Ascending aorta (tissue), 2 donors: ENCODE results near the gene SLC25A26. TPM values are rescaled to one million over a fixed set of nuclear protein-coding genes. Genes with fewer than 3 reads are reported as not detected.

Source experiments
- DNase-seq, 2 donors: peaks; one replicate each; pipeline ENCODE4 v3.0.0-alpha.2; 2019; ENCODE audit warnings: low spot score in 2 of 2
- H3K27ac ChIP-seq, 2 donors: fragments of 200-600 bp; sonication (generic); one replicate each; pipeline ENCODE4 v1.5.1; 2016 to 2017; ENCODE audit warnings: mild to moderate bottlenecking in 1 of 2
- H3K27me3 ChIP-seq: fragments of 200-600 bp; sonication (generic); one replicate; pipeline ENCODE4 v1.5.1; 2017
- H3K36me3 ChIP-seq, 2 donors: fragments of 200-600 bp; sonication (generic); one replicate each; pipeline ENCODE4 v1.5.1; 2016
- H3K4me1 ChIP-seq, 2 donors: fragments of 200-600 bp; sonication (generic); one replicate each; pipeline ENCODE4 v1.5.1; 2016 to 2017; ENCODE audit warnings: mild to moderate bottlenecking in 1 of 2
- H3K4me3 ChIP-seq, 2 donors: fragments of 200-600 bp; sonication (generic); one replicate each; pipeline ENCODE4 v1.5.1; 2016 to 2017; ENCODE audit warnings: mild to moderate bottlenecking in 1 of 2
- H3K9me3 ChIP-seq, 2 donors: fragments of 200-600 bp; sonication (generic); one replicate each; pipeline ENCODE4 v1.5.1; 2016
- CTCF ChIP-seq, 3 experiments: fragments of 200-600 bp in 2 of 3; fragments of 450-650 bp in 1 of 3; sonication (generic) in 2 of 3; IDR thresholded peaks; one replicate each; pipeline ENCODE4 v1.5.1; 2016 to 2019; ENCODE audit warnings: antibody characterized with exemption in 3 of 3, mild to moderate bottlenecking in 1 of 3, moderate library complexity in 1 of 3
- intact Hi-C: fragments of 100-400 bp; cut with DNase I; formaldehyde crosslinking; loops from one replicate; pipeline ENCODE4 v1.15.1; 2023
- total RNA-seq: library from RNA; depleted of rRNA; stranded (reverse); fragments of >200 nt; gene quantifications from one replicate; pipeline ENCODE4 v1.1.0, GENCODE V29; 2016

The SLC25A26 gene
- total RNA-seq, 1 donor from 2014 or later: 11.7 TPM

DNA sequence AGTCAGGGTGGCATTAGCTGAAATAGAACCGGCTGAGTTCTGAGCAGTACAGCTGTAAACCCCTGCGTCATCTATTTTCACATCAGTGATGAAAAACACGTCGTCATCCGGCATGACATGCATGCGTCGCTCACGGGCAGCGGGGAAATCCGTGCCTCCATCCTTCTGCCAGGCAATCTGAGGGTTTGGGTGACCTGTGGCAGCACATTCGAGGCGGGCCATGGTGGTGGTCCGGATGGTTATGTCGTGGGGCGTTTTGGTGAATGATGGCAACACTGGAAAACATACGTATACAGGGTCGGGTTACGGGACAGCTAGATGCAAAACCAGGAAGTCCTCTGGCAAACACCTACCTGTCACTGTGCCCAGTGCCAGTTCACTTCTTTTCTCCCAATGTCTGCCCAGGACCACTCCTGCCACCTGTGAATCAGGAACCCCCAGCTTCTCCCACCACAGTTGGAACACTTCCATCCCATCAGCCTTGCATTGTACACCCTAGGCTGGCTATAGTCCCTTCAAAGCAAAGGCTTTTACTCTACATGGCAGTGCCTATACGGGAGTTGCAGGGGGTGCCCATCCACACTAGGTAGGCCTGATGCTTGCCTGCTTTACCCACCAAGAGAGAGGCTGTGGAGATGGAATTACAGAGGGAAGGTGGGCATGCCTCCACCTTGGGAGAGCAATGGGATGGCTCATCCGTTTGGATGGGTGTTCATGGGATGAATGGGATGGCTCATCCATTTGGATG, 163.4 kb downstream of the SLC25A26 start:
- intact Hi-C loops: no loop called here
- H3K36me3 ChIP-seq: peaks cover 74 to 84% of the 10 kb centered on the region in 2 donors

GRCh38 chr3:66385066-66385465, 164.3 kb downstream of the SLC25A26 start:
- TF ChIP-seq CTCF (IDR thresholded peaks at IDR 0.05): no peak
- Histone ChIP-seq H3K36me3 (peaks cover 65 to 75% of the 10 kb centered on the region in 2 donors), H3K27me3 (no peaks in the 10 kb centered on the region), H3K4me1 (no peaks in the 10 kb centered on the region), H3K27ac (no peak overlapping the region), H3K9me3 (no peaks in the 10 kb centered on the region), H3K4me3 (no peak overlapping the region)
- no peak for DNase-seq
- intact Hi-C loops: no loop called here

More for the DNA sequence above, 163.4 kb downstream of the SLC25A26 start:
- TF ChIP-seq CTCF (IDR thresholded peaks at IDR 0.05): no peak
- no peak overlapping the region for H3K4me3 ChIP-seq
- no peak for DNase-seq
- H3K9me3 ChIP-seq: no peaks in the 10 kb centered on the region
- no peak overlapping the region for H3K27ac ChIP-seq
- H3K27me3 ChIP-seq: no peaks in the 10 kb centered on the region
- no peaks in the 10 kb centered on the region for H3K4me1 ChIP-seq

GRCh38 chr3:66386011-66386924, 165.5 kb downstream of the SLC25A26 start:
- no peak for TF ChIP-seq CTCF (IDR thresholded peaks at IDR 0.05)
- intact Hi-C loops: no loop called here
- Histone ChIP-seq H3K9me3 (no peaks in the 10 kb centered on the region), H3K4me1 (peaks cover 0 to 3% of the 10 kb centered on the region in 2 donors), H3K27ac (no peak overlapping the region), H3K4me3 (no peak overlapping the region), H3K36me3 (peaks cover 53 to 63% of the 10 kb centered on the region in 2 donors), H3K27me3 (no peaks in the 10 kb centered on the region)
- DNase-seq: no peak

- Histone ChIP-seq H3K27ac (no peak overlapping the region), H3K27me3 (no peaks in the 10 kb centered on the region), H3K4me3 (no peak overlapping the region), H3K9me3 (no peaks in the 10 kb centered on the region), H3K36me3 (peaks cover 48 to 55% of the 10 kb centered on the region in 2 donors), H3K4me1 (peaks cover 0 to 5% of the 10 kb centered on the region in 2 donors)
- no peak for TF ChIP-seq CTCF (IDR thresholded peaks at IDR 0.05)
- intact Hi-C loops: no loop called here
- no peak for DNase-seq
Measured at GRCh38 chr3:66386925-66387650, 166.3 kb downstream of the SLC25A26 start.

DNA sequence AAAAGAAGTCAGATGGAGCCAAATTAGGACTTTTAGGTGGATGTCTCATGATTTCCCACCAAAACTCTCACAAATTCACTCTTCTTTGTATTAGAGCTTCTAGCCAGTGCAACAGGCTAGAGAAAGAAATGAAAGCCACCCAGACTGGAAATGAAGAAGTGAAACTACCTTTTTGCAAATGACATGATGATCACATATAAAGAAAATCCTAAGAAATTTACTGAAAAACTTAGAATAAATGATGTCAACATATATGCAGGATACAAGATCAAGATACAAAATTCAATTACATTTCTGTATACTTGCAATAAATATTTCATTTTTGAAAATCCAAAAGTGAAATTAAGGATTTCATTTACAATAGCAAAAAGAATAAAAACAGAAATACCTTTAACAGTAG, 169.2 kb downstream of the SLC25A26 start:
- TF ChIP-seq CTCF (IDR thresholded peaks at IDR 0.05): no peak
- H3K9me3 ChIP-seq: no peaks in the 10 kb centered on the region
- H3K36me3 ChIP-seq: peaks cover 18 to 25% of the 10 kb centered on the region in 2 donors
- peaks cover 20 to 27% of the 10 kb centered on the region in 2 donors for H3K4me1 ChIP-seq
- intact Hi-C loops: no loop called here
- H3K27me3 ChIP-seq: no peaks in the 10 kb centered on the region
- DNase-seq: no peak
- H3K27ac ChIP-seq: no peak overlapping the region
- no peak overlapping the region for H3K4me3 ChIP-seq
